SU-DHL-6 (cell line): ENCODE results near the gene SLC16A7.

Experiments used
- EZH2phosphoT487 ChIP-seq: fragments of 200-600 bp; sonication (generic), shearing (Covaris generic); conservative IDR thresholded peaks from 2 replicates; pipeline ENCODE4 v1.6.1; 2018; ENCODE audit warnings: mild to moderate bottlenecking, antibody characterized with exemption, low read length, moderate library complexity, mixed read lengths
- TF ChIP-seq, protein P1 (sequence below): fragments of 200-600 bp; sonication (generic); IDR thresholded peaks from one replicate; pipeline ENCODE4 v1.5.1; 2017; ENCODE audit warnings: antibody characterized with exemption, mild to moderate bottlenecking, low read length, moderate library complexity; ENCODE audit not compliant: insufficient read depth, poor library complexity, severe bottlenecking

DNA sequence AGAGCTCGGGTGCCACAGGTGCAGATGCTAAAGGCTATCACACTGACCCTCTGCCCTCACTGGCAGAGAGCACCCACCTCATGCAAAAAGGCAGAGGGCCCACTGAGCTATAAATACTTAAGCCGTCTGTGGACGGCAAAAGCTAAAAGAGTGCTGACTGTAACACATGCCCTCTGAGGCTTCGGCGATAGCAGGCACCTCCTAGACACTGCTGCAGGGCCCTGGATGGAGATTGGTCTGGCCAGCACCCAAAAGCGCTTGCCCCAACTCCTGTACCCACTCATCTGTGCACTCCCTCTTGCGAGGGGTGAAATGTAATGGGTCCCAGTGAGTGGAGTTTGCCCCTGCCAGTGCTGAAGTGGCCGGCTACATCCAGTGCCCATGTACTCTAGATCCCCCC lies 148.7 kb downstream of the SLC16A7 start:
- TF ChIP-seq, protein P1, sequence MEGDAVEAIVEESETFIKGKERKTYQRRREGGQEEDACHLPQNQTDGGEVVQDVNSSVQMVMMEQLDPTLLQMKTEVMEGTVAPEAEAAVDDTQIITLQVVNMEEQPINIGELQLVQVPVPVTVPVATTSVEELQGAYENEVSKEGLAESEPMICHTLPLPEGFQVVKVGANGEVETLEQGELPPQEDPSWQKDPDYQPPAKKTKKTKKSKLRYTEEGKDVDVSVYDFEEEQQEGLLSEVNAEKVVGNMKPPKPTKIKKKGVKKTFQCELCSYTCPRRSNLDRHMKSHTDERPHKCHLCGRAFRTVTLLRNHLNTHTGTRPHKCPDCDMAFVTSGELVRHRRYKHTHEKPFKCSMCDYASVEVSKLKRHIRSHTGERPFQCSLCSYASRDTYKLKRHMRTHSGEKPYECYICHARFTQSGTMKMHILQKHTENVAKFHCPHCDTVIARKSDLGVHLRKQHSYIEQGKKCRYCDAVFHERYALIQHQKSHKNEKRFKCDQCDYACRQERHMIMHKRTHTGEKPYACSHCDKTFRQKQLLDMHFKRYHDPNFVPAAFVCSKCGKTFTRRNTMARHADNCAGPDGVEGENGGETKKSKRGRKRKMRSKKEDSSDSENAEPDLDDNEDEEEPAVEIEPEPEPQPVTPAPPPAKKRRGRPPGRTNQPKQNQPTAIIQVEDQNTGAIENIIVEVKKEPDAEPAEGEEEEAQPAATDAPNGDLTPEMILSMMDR = no peak
- no peak for TF ChIP-seq EZH2phosphoT487
